Measurements from ENCODE around the gene CXXC5. TPM values are rescaled to one million over a fixed set of nuclear protein-coding genes. Genes with fewer than 3 reads are reported as not detected.

CXXC5 gene
- polyA plus RNA-seq, 1 of the 3 experiments (the other 2 are of a cell fraction), result 47.4 TPM

DNA sequence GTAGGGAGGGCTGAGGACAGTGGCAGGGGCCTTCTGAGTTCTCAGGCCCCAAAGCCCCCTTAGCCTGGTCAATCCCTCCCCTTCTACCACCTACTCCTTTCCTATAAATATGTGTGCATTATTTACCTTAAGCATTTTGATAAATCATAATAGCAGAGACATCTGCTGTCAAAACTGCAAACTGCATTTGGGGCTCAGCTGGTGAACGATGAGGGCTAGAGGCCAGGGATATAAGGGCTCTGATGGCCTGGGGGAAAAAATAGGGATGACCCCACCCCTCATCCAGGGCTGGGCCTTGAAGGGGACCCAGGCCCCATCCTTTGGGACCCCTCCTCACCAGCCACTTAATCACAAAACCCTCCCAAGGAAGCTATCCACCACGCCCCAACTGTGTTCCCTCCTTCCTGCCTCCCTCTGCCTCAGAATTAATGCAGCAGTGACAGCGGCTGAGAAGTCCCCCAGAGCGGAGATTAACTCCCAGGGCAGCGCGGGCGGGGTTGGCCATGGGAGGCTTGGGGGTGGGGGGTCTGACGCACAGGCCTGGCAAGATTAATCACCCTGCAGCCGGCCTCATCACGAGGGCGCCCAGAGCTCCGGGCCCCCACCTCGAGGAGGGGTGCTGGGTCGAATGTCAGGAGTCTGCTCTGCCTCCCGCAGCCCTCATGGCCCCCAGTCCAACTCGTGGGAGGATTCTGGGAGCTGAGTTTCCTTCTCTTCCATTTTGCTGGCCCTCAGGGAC lies 42.1 kb downstream of the CXXC5 start (continued):
- TF ChIP-seq, protein P1, sequence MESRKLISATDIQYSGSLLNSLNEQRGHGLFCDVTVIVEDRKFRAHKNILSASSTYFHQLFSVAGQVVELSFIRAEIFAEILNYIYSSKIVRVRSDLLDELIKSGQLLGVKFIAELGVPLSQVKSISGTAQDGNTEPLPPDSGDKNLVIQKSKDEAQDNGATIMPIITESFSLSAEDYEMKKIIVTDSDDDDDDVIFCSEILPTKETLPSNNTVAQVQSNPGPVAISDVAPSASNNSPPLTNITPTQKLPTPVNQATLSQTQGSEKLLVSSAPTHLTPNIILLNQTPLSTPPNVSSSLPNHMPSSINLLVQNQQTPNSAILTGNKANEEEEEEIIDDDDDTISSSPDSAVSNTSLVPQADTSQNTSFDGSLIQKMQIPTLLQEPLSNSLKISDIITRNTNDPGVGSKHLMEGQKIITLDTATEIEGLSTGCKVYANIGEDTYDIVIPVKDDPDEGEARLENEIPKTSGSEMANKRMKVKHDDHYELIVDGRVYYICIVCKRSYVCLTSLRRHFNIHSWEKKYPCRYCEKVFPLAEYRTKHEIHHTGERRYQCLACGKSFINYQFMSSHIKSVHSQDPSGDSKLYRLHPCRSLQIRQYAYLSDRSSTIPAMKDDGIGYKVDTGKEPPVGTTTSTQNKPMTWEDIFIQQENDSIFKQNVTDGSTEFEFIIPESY (IDR thresholded peaks at IDR 0.05; ENCODE audit: borderline replicate concordance, low read depth), result 0 out of 2 replicates have a peak, but pooled peaks have one; percentile 4
- TF ChIP-seq YY1 (IDR thresholded peaks at IDR 0.05; ENCODE audit: low read depth) (0 out of 2 replicates have a peak, but pooled peaks have one; percentile 18), MEF2A (IDR thresholded peaks at IDR 0.05; ENCODE audit: borderline replicate concordance, low read depth) (no peak), EP300 (IDR thresholded peaks at IDR 0.05; ENCODE audit: borderline replicate concordance in 1 of 2, low read depth in 1 of 2, low read length in 1 of 2) (peak in 1 of 2 experiments; percentile 61; a peak in 1 of 4 replicates)

DNA sequence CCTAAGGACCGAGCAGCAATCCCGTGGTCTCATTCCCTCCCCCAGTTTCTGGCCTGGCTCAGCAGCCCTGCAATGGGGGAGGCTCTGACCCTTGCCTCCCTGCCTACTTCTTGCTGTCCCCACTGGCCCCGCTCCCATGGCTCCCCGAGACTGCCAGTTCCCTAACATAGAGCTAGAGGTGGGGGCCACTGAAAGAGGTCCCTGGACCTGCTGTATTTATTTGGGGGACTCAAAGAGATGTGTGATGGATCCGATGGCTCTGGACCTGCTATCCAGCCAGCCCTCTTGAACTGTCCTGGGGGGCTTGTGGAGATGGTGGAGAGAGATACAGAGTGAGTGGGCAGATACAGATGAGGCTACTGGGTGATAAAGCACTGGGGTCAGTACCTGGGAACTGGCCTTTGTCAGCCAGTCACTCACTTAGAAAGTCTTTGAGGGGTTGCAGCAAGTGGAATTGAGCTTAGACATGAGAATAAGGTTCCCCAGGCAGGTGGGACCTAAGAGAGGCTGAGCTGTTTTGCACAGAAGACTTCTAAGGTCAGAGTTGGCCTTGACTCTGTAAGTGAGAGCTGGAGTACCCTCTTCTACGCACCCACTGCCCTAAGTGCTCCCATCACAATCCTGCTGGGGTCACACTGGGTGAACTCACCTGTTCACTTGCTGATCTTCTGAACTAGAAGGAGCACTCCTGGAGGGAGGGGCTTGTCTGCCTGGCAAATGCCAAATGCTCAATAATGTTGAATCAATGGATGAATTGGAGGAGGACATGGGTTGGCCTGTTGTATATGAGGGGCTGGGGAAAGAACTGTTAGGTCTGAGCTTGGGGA lies 42.9 kb downstream of the CXXC5 start:
- Histone ChIP-seq H3K9me3 (no peaks in the 10 kb centered on the region), H3K27ac (ENCODE audit: low read depth in 2 of 2, low read length in 1 of 2) (peak overlapping the region; percentile 41 to 97), H3K36me3 (replicated peaks in 1 of 2; ENCODE audit: control insufficient read depth in 1 of 2, insufficient read depth in 2 of 2, low read length in 1 of 2) (peaks cover 0 to 4% of the 10 kb centered on the region in 2 experiments), H3K4me3 (ENCODE audit: low read depth in 2 of 2, low read length in 1 of 2) (no peak overlapping the region), H3K4me2 (peak overlapping the region; percentile 73), H3K9me2 (no peaks in the 10 kb centered on the region), H3K9ac (peak overlapping the region; percentile 37; the same call in 1 of the 2 replicates), H3K27me3 (ENCODE audit: insufficient read depth) (no peaks in the 10 kb centered on the region), H3K4me1 (ENCODE audit: control insufficient read depth in 1 of 2, insufficient read depth in 2 of 2, low read depth in 1 of 2, low read length in 1 of 2) (peaks cover 41 to 67% of the 10 kb centered on the region in 2 experiments), H3F3A (replicated peaks; ENCODE audit: insufficient read depth) (peaks cover 47% of the 10 kb centered on the region), H2AFZ (ENCODE audit: low read depth) (no peak overlapping the region), H3K79me2 (ENCODE audit: insufficient read depth) (no peaks in the 10 kb centered on the region), H4K20me1 (ENCODE audit: insufficient read depth) (no peaks in the 10 kb centered on the region)
- CTCF ChIA-PET, result interaction anchor here (1.0 to 14.8 kb wide), 24 partner anchors 10 to 278 kb away, joined by 3 to 310 read pairs (median 10); partner anchors contain the start of gene CXXC5
- 66% methylated on average over 6 of the region's 6 CpGs for WGBS (ENCODE audit: low lambda C conversion rate)
- no peak for DNase-seq
- TF ChIP-seq TEAD4 (IDR thresholded peaks at IDR 0.05; ENCODE audit: borderline replicate concordance, insufficient read depth), result no peak
- peak; percentile 69 for TF ChIP-seq GATA2 (CRISPR knock-in tag; IDR thresholded peaks at IDR 0.05)
- TF ChIP-seq TCF12 (IDR thresholded peaks at IDR 0.05), result no peak
- POLR2A ChIA-PET, result interaction anchor here (0.8 to 3.5 kb wide), 9 partner anchors 10 to 74 kb away, joined by 3 to 23 read pairs (median 4); partner anchors contain the start of gene CXXC5

DNA sequence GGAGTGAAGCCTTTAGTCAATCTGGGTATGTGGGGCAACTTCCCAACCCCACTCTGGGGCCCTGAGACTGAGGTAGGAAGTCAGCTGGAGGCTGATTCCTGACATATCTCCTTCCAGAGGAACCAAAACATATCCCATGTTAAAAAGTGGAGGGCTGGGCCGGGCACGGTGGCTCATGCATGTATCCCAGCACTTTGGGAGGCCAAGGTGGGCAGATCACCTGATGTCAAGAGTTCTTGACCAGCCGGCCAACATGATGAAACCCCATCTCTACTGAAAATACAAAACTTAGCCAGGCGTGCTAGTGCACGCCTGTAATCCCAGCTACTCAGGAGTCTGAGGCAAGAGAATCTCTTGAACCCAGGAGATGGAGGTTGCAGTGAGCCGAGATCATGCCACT lies 44.0 kb downstream of the CXXC5 start:
- CTCF ChIA-PET, result interaction anchor here (0.8 to 14.8 kb wide), 6 partner anchors 11 to 74 kb away, joined by 3 to 310 read pairs (median 52); partner anchors contain the start of gene CXXC5
- Histone ChIP-seq H3K36me3 (replicated peaks in 1 of 2; ENCODE audit: control insufficient read depth in 1 of 2, insufficient read depth in 2 of 2, low read length in 1 of 2) (peaks cover 0 to 2% of the 10 kb centered on the region in 2 experiments), H3K79me2 (ENCODE audit: insufficient read depth) (no peaks in the 10 kb centered on the region), H3K4me3 (ENCODE audit: low read depth in 2 of 2, low read length in 1 of 2) (no peak overlapping the region), H3K4me1 (ENCODE audit: control insufficient read depth in 1 of 2, insufficient read depth in 2 of 2, low read depth in 1 of 2, low read length in 1 of 2) (peaks cover 46 to 66% of the 10 kb centered on the region in 2 experiments), H3K27ac (ENCODE audit: low read depth in 2 of 2, low read length in 1 of 2) (peak overlapping the region in 1 of 2 experiments; percentile 97; a peak in 1 of 4 replicates), H3K9ac (no peak overlapping the region), H3K4me2 (no peak overlapping the region), H3F3A (replicated peaks; ENCODE audit: insufficient read depth) (peaks cover 54% of the 10 kb centered on the region), H4K20me1 (ENCODE audit: insufficient read depth) (no peaks in the 10 kb centered on the region), H3K9me2 (no peaks in the 10 kb centered on the region), H3K9me3 (no peaks in the 10 kb centered on the region), H3K27me3 (ENCODE audit: insufficient read depth) (no peaks in the 10 kb centered on the region), H2AFZ (ENCODE audit: low read depth) (no peak overlapping the region)
- POLR2A ChIA-PET, result interaction anchor here (0.6 to 2.3 kb wide), 2 partner anchors 15 to 61 kb away, joined by 3 to 16 read pairs; no protein-coding TSS in a partner anchor
- DNase-seq, result no peak
- 100% methylated on average over 2 of the region's 6 CpGs for WGBS (ENCODE audit: low lambda C conversion rate)
- TF ChIP-seq RCOR1 (IDR thresholded peaks at IDR 0.05; ENCODE audit: low read length) (no peak), POLR2AphosphoS5 (IDR thresholded peaks at IDR 0.05; ENCODE audit: low read depth, low read length) (no peak), ELF1 (IDR thresholded peaks at IDR 0.05) (no peak), FOSL2 (IDR thresholded peaks at IDR 0.05; ENCODE audit: borderline replicate concordance, low read depth) (no peak), TCF12 (IDR thresholded peaks at IDR 0.05) (no peak), NFIC (IDR thresholded peaks at IDR 0.05; ENCODE audit: borderline replicate concordance) (no peak), SIN3A (IDR thresholded peaks at IDR 0.05; ENCODE audit: borderline replicate concordance, low read depth, low read length) (no peak)
- TF ChIP-seq, protein P2, sequence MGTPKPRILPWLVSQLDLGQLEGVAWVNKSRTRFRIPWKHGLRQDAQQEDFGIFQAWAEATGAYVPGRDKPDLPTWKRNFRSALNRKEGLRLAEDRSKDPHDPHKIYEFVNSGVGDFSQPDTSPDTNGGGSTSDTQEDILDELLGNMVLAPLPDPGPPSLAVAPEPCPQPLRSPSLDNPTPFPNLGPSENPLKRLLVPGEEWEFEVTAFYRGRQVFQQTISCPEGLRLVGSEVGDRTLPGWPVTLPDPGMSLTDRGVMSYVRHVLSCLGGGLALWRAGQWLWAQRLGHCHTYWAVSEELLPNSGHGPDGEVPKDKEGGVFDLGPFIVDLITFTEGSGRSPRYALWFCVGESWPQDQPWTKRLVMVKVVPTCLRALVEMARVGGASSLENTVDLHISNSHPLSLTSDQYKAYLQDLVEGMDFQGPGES (IDR thresholded peaks at IDR 0.05; ENCODE audit: low read depth, low read length), result no peak
